ENCODE data around the gene DACT3.

Gene DACT3

GRCh38 chr19:46602392-46603194 is 58.4 kb downstream of the DACT3 start:
- no peak for DNase-seq (ENCODE audit: low read depth)

GRCh38 chr19:46601318-46602224 is 59.4 kb downstream of the DACT3 start, which contains the start of gene CALM3:
Gene CALM3, plus strand, starts transcription at chr19:46601330. Its CDS starts 105 bp downstream, at chr19:46601435.
- DNase-seq (ENCODE audit: low read depth), result no peak
- peak within 1 kb of the TSS; percentile 100 for H3K4me3 ChIP-seq (ENCODE audit: low read depth, low read length)

More at GRCh38 chr19:46602392-46603194, 58.4 kb downstream of the DACT3 start:
- H3K4me3 ChIP-seq (ENCODE audit: low read depth, low read length), result peak overlapping the region; percentile 100

GRCh38 chr19:46600384-46601317 is 60.3 kb downstream of the DACT3 start:
- H3K4me3 ChIP-seq (ENCODE audit: low read depth, low read length), result peak overlapping the region; percentile 100
- peak; percentile 92 for DNase-seq (ENCODE audit: low read depth)

GRCh38 chr19:46599716-46600373 is 61.1 kb downstream of the DACT3 start:
- peak overlapping the region; percentile 100 for H3K4me3 ChIP-seq (ENCODE audit: low read depth, low read length)
- DNase-seq (ENCODE audit: low read depth), result no peak

- no peak for DNase-seq (ENCODE audit: low read depth)
- H3K4me3 ChIP-seq (ENCODE audit: low read depth, low read length), result no peak overlapping the region
These were observed 62.5 kb downstream of the DACT3 start for GRCh38 chr19:46598372-46598917.

Measured in skeletal muscle cell (primary cell).